RWPE2 (cell line): ENCODE results near the gene GSTM2.

Experiments used
- ATAC-seq: fragments of 200-7000 bp; cut with Tn5 transposase; 3 replicates; pipeline ENCODE4 v1.9.1; 2021; ENCODE audit warnings: low read depth
- DNase-seq: peaks from one replicate; pipeline ENCODE4 v3.0.0-alpha.2; 2020; ENCODE audit warnings: low spot score
- H3K27ac ChIP-seq: fragments of 450-650 bp; 2 replicates; pipeline ENCODE4 v1.5.1; 2017; ENCODE audit warnings: mild to moderate bottlenecking; ENCODE audit not compliant: poor library complexity, severe bottlenecking
- H3K27me3 ChIP-seq: fragments of 250-450 bp; sonication (Bioruptor Pico); 2 replicates; pipeline ENCODE4 v1.5.1; 2021; ENCODE audit warnings: mild to moderate bottlenecking, moderate library complexity; ENCODE audit not compliant: insufficient read depth, poor library complexity, severe bottlenecking
- H3K36me3 ChIP-seq: fragments of 250-450 bp; sonication (Bioruptor Pico); 2 replicates; pipeline ENCODE4 v1.5.1; 2020; ENCODE audit warnings: low read depth, mild to moderate bottlenecking, moderate library complexity
- H3K4me1 ChIP-seq: fragments of 250-450 bp; sonication (Bioruptor Pico); 2 replicates; pipeline ENCODE4 v1.5.1; 2021; ENCODE audit warnings: mild to moderate bottlenecking, moderate library complexity; ENCODE audit not compliant: insufficient read depth, poor library complexity, severe bottlenecking
- H3K4me3 ChIP-seq: fragments of 250-450 bp; sonication (Bioruptor Pico); 2 replicates; pipeline ENCODE4 v1.5.1; 2021; ENCODE audit warnings: mild to moderate bottlenecking, moderate library complexity; ENCODE audit not compliant: severe bottlenecking
- H3K9me3 ChIP-seq: fragments of 250-450 bp; sonication (Bioruptor Pico); 2 replicates; pipeline ENCODE4 v1.5.1; 2021; ENCODE audit warnings: mild to moderate bottlenecking, moderate library complexity; ENCODE audit not compliant: severe bottlenecking
- TF ChIP-seq, protein P1 (sequence below): fragments of 450-650 bp; IDR thresholded peaks from one replicate; pipeline ENCODE4 v1.5.1; 2017; ENCODE audit warnings: mild to moderate bottlenecking, moderate library complexity; ENCODE audit not compliant: poor library complexity, severe bottlenecking

GSTM2 gene

GRCh38 chr1:109626682-109627408 is 41.0 kb upstream of the GSTM2 start:
- H3K9me3 ChIP-seq: no peaks in the 10 kb centered on the region
- peaks cover 29% of the 10 kb centered on the region for H3K36me3 ChIP-seq
- no peak overlapping the region for H3K27ac ChIP-seq
- ATAC-seq: no peak
- H3K4me1 ChIP-seq: peaks cover 2% of the 10 kb centered on the region
- no peak for DNase-seq
- TF ChIP-seq, protein P1, sequence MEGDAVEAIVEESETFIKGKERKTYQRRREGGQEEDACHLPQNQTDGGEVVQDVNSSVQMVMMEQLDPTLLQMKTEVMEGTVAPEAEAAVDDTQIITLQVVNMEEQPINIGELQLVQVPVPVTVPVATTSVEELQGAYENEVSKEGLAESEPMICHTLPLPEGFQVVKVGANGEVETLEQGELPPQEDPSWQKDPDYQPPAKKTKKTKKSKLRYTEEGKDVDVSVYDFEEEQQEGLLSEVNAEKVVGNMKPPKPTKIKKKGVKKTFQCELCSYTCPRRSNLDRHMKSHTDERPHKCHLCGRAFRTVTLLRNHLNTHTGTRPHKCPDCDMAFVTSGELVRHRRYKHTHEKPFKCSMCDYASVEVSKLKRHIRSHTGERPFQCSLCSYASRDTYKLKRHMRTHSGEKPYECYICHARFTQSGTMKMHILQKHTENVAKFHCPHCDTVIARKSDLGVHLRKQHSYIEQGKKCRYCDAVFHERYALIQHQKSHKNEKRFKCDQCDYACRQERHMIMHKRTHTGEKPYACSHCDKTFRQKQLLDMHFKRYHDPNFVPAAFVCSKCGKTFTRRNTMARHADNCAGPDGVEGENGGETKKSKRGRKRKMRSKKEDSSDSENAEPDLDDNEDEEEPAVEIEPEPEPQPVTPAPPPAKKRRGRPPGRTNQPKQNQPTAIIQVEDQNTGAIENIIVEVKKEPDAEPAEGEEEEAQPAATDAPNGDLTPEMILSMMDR: no peak
- no peak overlapping the region for H3K4me3 ChIP-seq
- no peaks in the 10 kb centered on the region for H3K27me3 ChIP-seq

- ATAC-seq: no peak
- no peak overlapping the region for H3K4me3 ChIP-seq
- peaks cover 29% of the 10 kb centered on the region for H3K36me3 ChIP-seq
- DNase-seq: no peak
- TF ChIP-seq, protein P1: no peak
- H3K4me1 ChIP-seq: peaks cover 2% of the 10 kb centered on the region
- H3K9me3 ChIP-seq: no peaks in the 10 kb centered on the region
- H3K27ac ChIP-seq: peak overlapping the region; percentile 22
- no peaks in the 10 kb centered on the region for H3K27me3 ChIP-seq
Observed at GRCh38 chr1:109627692-109628399, 40.0 kb upstream of the GSTM2 start.

DNA sequence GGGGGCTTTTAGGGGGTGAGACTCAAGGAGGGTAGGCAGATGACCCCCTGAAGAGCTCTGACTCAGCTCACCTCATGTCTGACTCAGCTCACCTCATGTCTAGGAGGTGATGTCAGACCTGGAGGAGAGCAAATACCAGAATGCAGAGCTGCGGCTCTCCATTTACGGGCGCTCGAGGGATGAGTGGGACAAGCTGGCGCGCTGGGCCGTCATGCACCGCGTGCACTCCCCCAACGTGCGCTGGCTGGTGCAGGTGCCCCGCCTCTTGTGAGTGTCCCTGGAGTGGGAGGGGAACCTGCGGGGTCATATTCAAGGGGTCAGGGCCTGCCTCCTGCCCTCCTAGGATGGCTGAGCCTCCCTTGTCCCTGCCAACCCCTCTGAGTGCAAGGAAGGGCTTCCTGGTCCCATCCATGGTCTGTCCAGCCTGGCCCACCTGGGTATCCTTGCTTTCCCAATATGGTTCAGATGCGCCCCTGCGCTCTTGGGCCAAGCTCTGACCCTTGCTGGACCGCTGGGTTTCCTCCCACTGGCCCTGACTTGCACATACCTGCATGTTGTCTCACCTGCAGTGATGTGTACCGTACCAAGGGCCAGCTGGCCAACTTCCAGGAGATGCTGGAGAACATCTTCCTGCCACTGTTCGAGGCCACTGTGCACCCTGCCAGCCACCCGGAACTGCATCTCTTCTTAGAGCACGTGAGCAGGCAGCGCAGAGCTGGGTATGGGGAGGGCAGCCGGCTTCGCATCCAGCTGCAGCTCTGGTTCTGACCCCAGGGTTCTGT is 39.1 kb upstream of the GSTM2 start:
- peak; percentile 51 for ATAC-seq
- H3K4me3 ChIP-seq: no peak overlapping the region
- H3K36me3 ChIP-seq: peaks cover 29% of the 10 kb centered on the region
- no peaks in the 10 kb centered on the region for H3K27me3 ChIP-seq
- H3K4me1 ChIP-seq: peaks cover 2% of the 10 kb centered on the region
- no peak overlapping the region for H3K27ac ChIP-seq
- TF ChIP-seq, protein P1: no peak
- no peak for DNase-seq
- no peaks in the 10 kb centered on the region for H3K9me3 ChIP-seq

DNA sequence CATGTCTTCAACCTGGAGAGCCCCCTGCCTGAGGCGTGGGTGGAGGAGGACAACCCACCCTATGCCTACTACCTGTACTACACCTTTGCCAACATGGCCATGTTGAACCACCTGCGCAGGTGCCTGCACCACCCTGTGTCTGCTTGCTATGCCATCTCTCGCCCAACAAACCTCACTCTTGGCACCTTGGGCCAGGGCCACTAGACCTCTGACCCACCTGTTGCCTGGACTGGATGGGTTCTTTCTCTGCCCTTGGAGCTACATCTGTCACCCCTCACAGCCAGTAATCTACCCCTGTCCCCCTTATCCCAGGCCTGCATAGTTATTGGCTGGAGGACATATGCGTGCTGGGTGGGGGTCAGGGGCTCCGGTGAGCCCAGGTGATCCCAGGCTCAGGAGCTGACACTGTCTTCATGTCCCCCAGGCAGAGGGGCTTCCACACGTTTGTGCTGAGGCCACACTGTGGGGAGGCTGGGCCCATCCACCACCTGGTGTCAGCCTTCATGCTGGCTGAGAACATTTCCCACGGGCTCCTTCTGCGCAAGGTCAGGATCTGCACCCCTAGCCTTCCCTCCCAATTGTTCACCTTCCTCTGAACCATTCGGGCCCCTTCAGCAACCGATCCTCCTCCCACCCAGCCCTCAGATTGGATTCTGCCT is 38.4 kb upstream of the GSTM2 start:
- ATAC-seq: no peak
- Histone ChIP-seq H3K4me3 (no peak overlapping the region), H3K9me3 (no peaks in the 10 kb centered on the region), H3K36me3 (peaks cover 29% of the 10 kb centered on the region), H3K4me1 (peaks cover 2% of the 10 kb centered on the region), H3K27me3 (no peaks in the 10 kb centered on the region), H3K27ac (no peak overlapping the region)
- DNase-seq: no peak
- TF ChIP-seq, protein P1: no peak
